Liver (tissue), 9 donors: ENCODE measurements around the gene HAAO. TPM values are rescaled to one million over a fixed set of nuclear protein-coding genes. Genes with fewer than 3 reads are reported as not detected.
"Not testable (repeated sequence)": the region's sequence is repeated elsewhere in the genome, so short reads cannot be mapped to it uniquely, and the experiment has no call there.

Experiments used
- DNase-seq: peaks from one replicate; pipeline ENCODE4 v3.0.0-alpha.2; 2017; ENCODE audit warnings: low spot score
- H3K27ac ChIP-seq, 2 donors: one replicate each; pipeline ENCODE4 v1.7.0; 2013; ENCODE audit warnings: inconsistent platforms in 2 of 2, low read length in 2 of 2, control low read depth in 1 of 2, low read depth in 1 of 2, mild to moderate bottlenecking in 1 of 2
- H3K27me3 ChIP-seq, 4 donors: one replicate each; pipeline versions ENCODE4 v1.6.1 to v1.7.0; 2013; ENCODE audit warnings: low read length in 3 of 4, inconsistent platforms in 1 of 4, mild to moderate bottlenecking in 1 of 4, moderate library complexity in 1 of 4; ENCODE audit not compliant: control insufficient read depth in 4 of 4, insufficient read depth in 4 of 4
- H3K36me3 ChIP-seq, 4 donors: one replicate each; pipeline versions ENCODE4 v1.6.1 to v1.7.0; 2013; ENCODE audit warnings: low read length in 3 of 4, mild to moderate bottlenecking in 3 of 4, low read depth in 1 of 4, moderate library complexity in 1 of 4; ENCODE audit not compliant: control insufficient read depth in 4 of 4, insufficient read depth in 3 of 4
- H3K4me1 ChIP-seq, 4 donors: one replicate each; pipeline versions ENCODE4 v1.6.1 to v1.7.0; 2013; ENCODE audit warnings: low read length in 3 of 4, mild to moderate bottlenecking in 3 of 4, moderate library complexity in 1 of 4; ENCODE audit not compliant: control insufficient read depth in 4 of 4, insufficient read depth in 4 of 4
- H3K4me3 ChIP-seq, 3 donors: one replicate each; pipeline versions ENCODE4 v1.6.1 to v1.7.0; 2013; ENCODE audit warnings: low read length in 3 of 3, control low read depth in 1 of 3, low read depth in 1 of 3, mild to moderate bottlenecking in 1 of 3
- H3K9ac ChIP-seq, 2 donors: one replicate each; pipeline ENCODE4 v1.7.0; 2013; ENCODE audit warnings: low read length in 2 of 2, mild to moderate bottlenecking in 2 of 2, moderate library complexity in 2 of 2, control low read depth in 1 of 2, low read depth in 1 of 2
- H3K9me3 ChIP-seq, 4 donors: one replicate each; pipeline versions ENCODE4 v1.6.1 to v1.7.0; 2013; ENCODE audit warnings: low read length in 3 of 4; ENCODE audit not compliant: control insufficient read depth in 4 of 4
- ATF3 ChIP-seq: IDR thresholded peaks from 2 replicates; pipeline ENCODE4 v1.6.1; 2016; ENCODE audit warnings: antibody characterized with exemption
- CTCF ChIP-seq: fragments of 150-350 bp; IDR thresholded peaks from 2 replicates; pipeline ENCODE4 v1.5.1; 2017; ENCODE audit warnings: improper control_type of control experiment, low read depth, low read length; ENCODE audit not compliant: missing input control
- FOXA1 ChIP-seq: IDR thresholded peaks from 2 replicates; pipeline ENCODE4 v1.6.1; 2016; ENCODE audit warnings: antibody characterized with exemption
- FOXA2 ChIP-seq: IDR thresholded peaks from 2 replicates; pipeline ENCODE4 v1.6.1; 2016; ENCODE audit warnings: antibody characterized with exemption
- GABPA ChIP-seq, 2 donors: IDR thresholded peaks in 1 of 2; conservative IDR thresholded peaks in 1 of 2; 2 replicates each; pipeline ENCODE4 v1.6.1; 2016; ENCODE audit warnings: antibody characterized with exemption in 2 of 2, mild to moderate bottlenecking in 1 of 2, moderate library complexity in 1 of 2
- HNF4A ChIP-seq, 2 donors: conservative IDR thresholded peaks; 2 replicates each; pipeline ENCODE4 v1.6.1; 2016; ENCODE audit warnings: antibody characterized with exemption in 2 of 2, mild to moderate bottlenecking in 2 of 2
- HNF4G ChIP-seq: IDR thresholded peaks from 2 replicates; pipeline ENCODE4 v1.6.1; 2016; ENCODE audit warnings: antibody characterized with exemption
- JUND ChIP-seq, 2 donors: IDR thresholded peaks; 2 replicates each; pipeline ENCODE4 v1.6.1; 2016; ENCODE audit warnings: antibody characterized with exemption in 2 of 2
- MAX ChIP-seq: IDR thresholded peaks from 2 replicates; pipeline ENCODE4 v1.6.1; 2016; ENCODE audit warnings: antibody characterized with exemption
- NR2F2 ChIP-seq: IDR thresholded peaks from 2 replicates; pipeline ENCODE4 v1.6.1; 2016; ENCODE audit warnings: antibody characterized with exemption
- RAD21 ChIP-seq, 2 donors: IDR thresholded peaks; 2 replicates each; pipeline ENCODE4 v1.6.1; 2016; ENCODE audit warnings: antibody characterized with exemption in 2 of 2, mild to moderate bottlenecking in 2 of 2
- RXRA ChIP-seq, 2 donors: IDR thresholded peaks; 2 replicates each; pipeline ENCODE4 v1.6.1; 2017 to 2018; ENCODE audit warnings: antibody characterized with exemption in 2 of 2, mild to moderate bottlenecking in 1 of 2
- SP1 ChIP-seq: IDR thresholded peaks from 2 replicates; pipeline ENCODE4 v1.6.1; 2018; ENCODE audit warnings: antibody characterized with exemption, mild to moderate bottlenecking
- TAF1 ChIP-seq: conservative IDR thresholded peaks from 2 replicates; pipeline ENCODE4 v1.6.1; 2016; ENCODE audit warnings: antibody characterized with exemption, mild to moderate bottlenecking
- ZBTB33 ChIP-seq: IDR thresholded peaks from 2 replicates; pipeline ENCODE4 v1.6.1; 2016; ENCODE audit warnings: antibody characterized with exemption
- WGBS: extraction: QIAGEN DNeasy Blood & Tissue Kit; methylation state at CpG from one replicate; pipeline ENCODE4 v1.1.7; 2013; 5-methylcytosine and 5-hydroxymethylcytosine counted together
- polyA plus RNA-seq, 2 donors: library from polyadenylated mRNA; stranded (reverse) in 1 of 2; unstranded in 1 of 2; fragments of 200-250 nt in 1 of 2; fragments of >200 nt in 1 of 2; fragmentation: Nextera tagmentation in 1 of 2; extraction: Ambion mirVana in 1 of 2; gene quantifications; one replicate each; pipeline versions ENCODE4 v1.2.1 to v1.2.3, GENCODE V29; 2013 to 2015
- total RNA-seq, 2 donors: library from RNA; depleted of rRNA; stranded (reverse); fragments of >200 nt; gene quantifications; one replicate each; pipeline ENCODE4 v1.2.3, GENCODE V29; 2014
- donor health status: healthy.
- donor health status: healthy.
- donor health status: healthy.
- donor health status: healthy.
- donor health status: healthy.

Gene HAAO
- total and polyA plus RNA-seq, 4 donors, result 17.4 to 140 (median 130) TPM

GRCh38 chr2:42834161-42834560 lies 41.8 kb upstream of the HAAO start:
- no peaks in the 10 kb centered on the region for H3K27me3 ChIP-seq
- no peak for DNase-seq
- H3K27ac ChIP-seq, result no peak overlapping the region
- H3K9ac ChIP-seq, result no peak overlapping the region
- no peak overlapping the region for H3K4me3 ChIP-seq
- H3K9me3 ChIP-seq, result no peaks in the 10 kb centered on the region
- TF ChIP-seq NR2F2, result no peak
- no peak for TF ChIP-seq HNF4G
- TF ChIP-seq SP1, result no peak
- no peak for TF ChIP-seq TAF1
- no peak for TF ChIP-seq MAX
- no peak for TF ChIP-seq CTCF
- no peak for TF ChIP-seq FOXA2
- no peak for TF ChIP-seq RAD21 (IDR thresholded peaks at IDR 0.05)
- TF ChIP-seq JUND (IDR thresholded peaks at IDR 0.05), result no peak
- no peak for TF ChIP-seq GABPA (IDR thresholded peaks at IDR 0.05 in 1 of 2, conservative IDR thresholded peaks at IDR 0.05 in 1 of 2)
- TF ChIP-seq ATF3, result no peak
- TF ChIP-seq ZBTB33, result no peak
- no peak for TF ChIP-seq HNF4A (conservative IDR thresholded peaks at IDR 0.05)
- H3K36me3 ChIP-seq, result no peaks in the 10 kb centered on the region
- no peaks in the 10 kb centered on the region for H3K4me1 ChIP-seq
- WGBS, result 98% methylated on average over 7 of the region's 7 CpGs

GRCh38 chr2:42832289-42832634 lies 39.9 kb upstream of the HAAO start:
- no peaks in the 10 kb centered on the region for H3K9me3 ChIP-seq
- H3K4me1 ChIP-seq, result peaks cover 0 to 9% (median 6%) of the 10 kb centered on the region in 4 donors
- no peaks in the 10 kb centered on the region for H3K27me3 ChIP-seq
- H3K4me3 ChIP-seq, result no peak overlapping the region
- H3K9ac ChIP-seq, result no peak overlapping the region
- H3K27ac ChIP-seq, result no peak overlapping the region
- H3K36me3 ChIP-seq, result no peaks in the 10 kb centered on the region
- 94% methylated on average over 6 of the region's 6 CpGs for WGBS
- no peak for DNase-seq
- TF ChIP-seq FOXA2 (no peak), TAF1 (no peak), CTCF (no peak), NR2F2 (no peak), HNF4G (no peak), RXRA (IDR thresholded peaks at IDR 0.05) (no peak), SP1 (no peak), FOXA1 (no peak)

- H3K27ac ChIP-seq, H3K27me3 ChIP-seq, H3K9me3 ChIP-seq, H3K36me3 ChIP-seq, H3K4me1 ChIP-seq, H3K4me3 ChIP-seq, H3K9ac ChIP-seq, DNase-seq: not testable (repeated sequence)
- 93% methylated on average over 26 of the region's 26 CpGs for WGBS
These were observed 39.3 kb upstream of the HAAO start for GRCh38 chr2:42831575-42832288.
